HepG2 (cell line): ENCODE results near the gene KIF2C. TPM values are rescaled to one million over a fixed set of nuclear protein-coding genes. Genes with fewer than 3 reads are reported as not detected.

Source experiments
- HMGA1 ChIP-seq: sonication (generic); formaldehyde crosslinking; conservative IDR thresholded peaks from 2 replicates; pipeline ENCODE4 v1.4.0; 2020; ENCODE audit warnings: missing genetic modification reagents
- KLF6 ChIP-seq: IDR thresholded peaks from 2 replicates; pipeline ENCODE4 v1.8.0; 2016; ENCODE audit warnings: missing biosample characterization, missing genetic modification reagents
- NFKBIZ ChIP-seq: IDR thresholded peaks from 2 replicates; pipeline ENCODE4 v1.6.1; 2018; ENCODE audit warnings: missing genetic modification reagents, missing compliant biosample characterization
- SETDB1 ChIP-seq: sonication (generic); formaldehyde crosslinking; IDR thresholded peaks from 2 replicates; pipeline ENCODE4 v1.5.1; 2020; ENCODE audit warnings: missing genetic modification reagents, mild to moderate bottlenecking, borderline replicate concordance
- SPEN ChIP-seq: sonication (generic); formaldehyde crosslinking; IDR thresholded peaks from 2 replicates; pipeline ENCODE4 v1.5.1; 2020; ENCODE audit warnings: low read depth, mild to moderate bottlenecking, missing genetic modification reagents
- TEAD3 ChIP-seq: optimal IDR thresholded peaks from 2 replicates; pipeline ENCODE3; 2016; ENCODE audit warnings: borderline replicate concordance
- ZNF430 ChIP-seq: sonication (generic); formaldehyde crosslinking; IDR thresholded peaks from 2 replicates; pipeline ENCODE4 v1.9.0; 2021; ENCODE audit warnings: mild to moderate bottlenecking, missing genetic modification reagents
- ZNF468 ChIP-seq: sonication (generic); formaldehyde crosslinking; IDR thresholded peaks from 2 replicates; pipeline ENCODE4 v1.8.0; 2022; ENCODE audit warnings: mild to moderate bottlenecking, moderate library complexity, missing genetic modification reagents
- ZNF607 ChIP-seq: sonication (generic); formaldehyde crosslinking; IDR thresholded peaks from 2 replicates; pipeline ENCODE4 v1.5.1; 2020; ENCODE audit warnings: missing genetic modification reagents, mild to moderate bottlenecking, borderline replicate concordance
- ZNF788 ChIP-seq: sonication (generic); formaldehyde crosslinking; IDR thresholded peaks from 2 replicates; pipeline ENCODE4 v1.5.0; 2020; ENCODE audit warnings: mild to moderate bottlenecking, missing genetic modification reagents, borderline replicate concordance
- ZSCAN29 ChIP-seq: sonication (generic); formaldehyde crosslinking; conservative IDR thresholded peaks from 2 replicates; pipeline ENCODE4 v1.4.0; 2020; ENCODE audit warnings: mild to moderate bottlenecking, missing genetic modification reagents
- ZZZ3 ChIP-seq: sonication (generic); formaldehyde crosslinking; IDR thresholded peaks from 2 replicates; pipeline ENCODE4 v1.4.0; 2020; ENCODE audit warnings: missing genetic modification reagents, mild to moderate bottlenecking, borderline replicate concordance
- polyA plus RNA-seq, 8 experiments: library from polyadenylated mRNA; depleted of rRNA in 3 of 8; stranded (reverse) in 7 of 8; unstranded in 1 of 8; fragments of >200 nt; fragmentation: Illumina TruSeq in 4 of 8; extraction: Trizol in 4 of 8; gene quantifications; 2 replicates each; pipeline versions ENCODE4 v1.2.1 to v1.2.3, GENCODE V29; 2011 to 2016; ENCODE audit warnings: low read depth in 4 of 8, missing spikeins in 1 of 8, mixed read lengths in 1 of 8; ENCODE audit not compliant: insufficient read depth in 1 of 8
- total RNA-seq, 5 experiments: library from RNA; depleted of rRNA; stranded (reverse); fragments of >200 nt; fragmentation: Illumina TruSeq; extraction: Trizol; gene quantifications; 2 replicates each; pipeline ENCODE4 v1.2.3, GENCODE V29; 2016; ENCODE audit warnings: low read depth in 1 of 5
- TF ChIP-seq, protein P1 (sequence below): IDR thresholded peaks from 2 replicates; pipeline ENCODE4 v1.6.1; 2018; ENCODE audit warnings: missing genetic modification reagents, mild to moderate bottlenecking, missing compliant biosample characterization
- TF ChIP-seq, protein P2 (sequence below): sonication (generic); formaldehyde crosslinking; IDR thresholded peaks from 2 replicates; pipeline ENCODE4 v1.5.0; 2020; ENCODE audit warnings: missing genetic modification reagents
- TF ChIP-seq, protein P3 (sequence below): sonication (generic); formaldehyde crosslinking; IDR thresholded peaks from 2 replicates; pipeline ENCODE4 v1.4.0; 2020; ENCODE audit warnings: mild to moderate bottlenecking, missing genetic modification reagents

The KIF2C gene
- total and polyA plus RNA-seq, 2 of the 13 experiments (the other 11 are each of a cell fraction or from before 2014, with no cell fraction given): 29.7 to 53.7 TPM

DNA sequence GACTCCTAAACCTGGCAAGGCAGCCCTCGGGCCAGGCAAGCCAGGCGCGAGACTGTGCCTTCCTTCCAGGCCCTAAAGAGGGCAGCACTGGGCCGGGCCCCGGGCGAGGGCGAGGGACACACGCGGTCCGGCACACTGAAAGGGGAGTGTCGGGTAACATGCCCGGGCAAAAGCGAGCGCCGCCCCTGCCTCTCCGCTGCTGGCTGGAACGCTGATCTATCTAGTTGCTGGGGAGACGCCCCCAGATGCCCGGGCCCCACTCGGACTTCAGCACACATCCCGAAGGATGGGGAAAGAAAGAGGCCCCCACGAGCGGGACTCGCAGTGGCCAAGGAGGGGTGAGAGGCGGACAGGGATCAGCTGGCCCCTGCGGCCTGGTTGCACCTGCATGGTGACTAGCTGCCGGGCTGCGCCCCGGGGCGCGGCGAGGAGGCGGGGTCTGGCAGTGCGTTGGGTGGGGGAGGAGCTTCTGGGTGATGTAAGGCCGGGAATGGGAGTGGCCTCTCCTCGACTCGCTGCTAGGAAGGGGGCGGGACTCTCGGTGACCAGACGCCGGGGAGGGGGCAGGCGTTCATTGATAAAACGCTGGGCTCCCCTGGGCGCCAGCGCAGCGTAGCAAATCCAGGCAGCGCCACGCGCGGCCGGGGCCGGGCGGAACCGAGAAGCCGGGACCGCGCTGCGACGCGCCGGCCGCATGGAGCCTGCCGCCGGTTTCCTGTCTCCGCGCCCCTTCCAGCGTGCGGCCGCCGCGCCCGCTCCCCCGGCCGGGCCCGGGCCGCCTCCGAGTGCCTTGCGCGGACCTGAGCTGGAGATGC is 60.3 kb downstream of the KIF2C start, which contains the start of gene PLK3 (continued):
- TF ChIP-seq NFKBIZ (CRISPR knock-in tag): no peak
- no peak for TF ChIP-seq SETDB1
- TF ChIP-seq ZZZ3: peak; percentile 71; the same call in 1 of the 2 replicates
- TF ChIP-seq, protein P1, sequence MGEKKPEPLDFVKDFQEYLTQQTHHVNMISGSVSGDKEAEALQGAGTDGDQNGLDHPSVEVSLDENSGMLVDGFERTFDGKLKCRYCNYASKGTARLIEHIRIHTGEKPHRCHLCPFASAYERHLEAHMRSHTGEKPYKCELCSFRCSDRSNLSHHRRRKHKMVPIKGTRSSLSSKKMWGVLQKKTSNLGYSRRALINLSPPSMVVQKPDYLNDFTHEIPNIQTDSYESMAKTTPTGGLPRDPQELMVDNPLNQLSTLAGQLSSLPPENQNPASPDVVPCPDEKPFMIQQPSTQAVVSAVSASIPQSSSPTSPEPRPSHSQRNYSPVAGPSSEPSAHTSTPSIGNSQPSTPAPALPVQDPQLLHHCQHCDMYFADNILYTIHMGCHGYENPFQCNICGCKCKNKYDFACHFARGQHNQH (CRISPR knock-in tag): peak; percentile 88
- TF ChIP-seq, protein P2, sequence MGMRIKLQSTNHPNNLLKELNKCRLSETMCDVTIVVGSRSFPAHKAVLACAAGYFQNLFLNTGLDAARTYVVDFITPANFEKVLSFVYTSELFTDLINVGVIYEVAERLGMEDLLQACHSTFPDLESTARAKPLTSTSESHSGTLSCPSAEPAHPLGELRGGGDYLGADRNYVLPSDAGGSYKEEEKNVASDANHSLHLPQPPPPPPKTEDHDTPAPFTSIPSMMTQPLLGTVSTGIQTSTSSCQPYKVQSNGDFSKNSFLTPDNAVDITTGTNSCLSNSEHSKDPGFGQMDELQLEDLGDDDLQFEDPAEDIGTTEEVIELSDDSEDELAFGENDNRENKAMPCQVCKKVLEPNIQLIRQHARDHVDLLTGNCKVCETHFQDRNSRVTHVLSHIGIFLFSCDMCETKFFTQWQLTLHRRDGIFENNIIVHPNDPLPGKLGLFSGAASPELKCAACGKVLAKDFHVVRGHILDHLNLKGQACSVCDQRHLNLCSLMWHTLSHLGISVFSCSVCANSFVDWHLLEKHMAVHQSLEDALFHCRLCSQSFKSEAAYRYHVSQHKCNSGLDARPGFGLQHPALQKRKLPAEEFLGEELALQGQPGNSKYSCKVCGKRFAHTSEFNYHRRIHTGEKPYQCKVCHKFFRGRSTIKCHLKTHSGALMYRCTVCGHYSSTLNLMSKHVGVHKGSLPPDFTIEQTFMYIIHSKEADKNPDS (CRISPR knock-in tag): no peak
- TF ChIP-seq KLF6 (CRISPR knock-in tag): no peak; the same call in 1 of the 2 replicates
- peak; percentile 66 for TF ChIP-seq SPEN (CRISPR knock-in tag)
- TF ChIP-seq HMGA1: no peak
- TF ChIP-seq ZNF430: peak; percentile 79
- no peak; the same call in 1 of the 2 replicates for TF ChIP-seq ZNF607 (CRISPR knock-in tag)
- TF ChIP-seq ZNF788 (CRISPR knock-in tag): peak; percentile 73; the same call in 1 of the 2 replicates
- peak; percentile 70 for TF ChIP-seq TEAD3 (CRISPR knock-in tag)
- peak; percentile 87; the same call in 1 of the 2 replicates for TF ChIP-seq ZSCAN29 (CRISPR knock-in tag)
- TF ChIP-seq ZNF468 (CRISPR knock-in tag): no peak
- TF ChIP-seq, protein P3, sequence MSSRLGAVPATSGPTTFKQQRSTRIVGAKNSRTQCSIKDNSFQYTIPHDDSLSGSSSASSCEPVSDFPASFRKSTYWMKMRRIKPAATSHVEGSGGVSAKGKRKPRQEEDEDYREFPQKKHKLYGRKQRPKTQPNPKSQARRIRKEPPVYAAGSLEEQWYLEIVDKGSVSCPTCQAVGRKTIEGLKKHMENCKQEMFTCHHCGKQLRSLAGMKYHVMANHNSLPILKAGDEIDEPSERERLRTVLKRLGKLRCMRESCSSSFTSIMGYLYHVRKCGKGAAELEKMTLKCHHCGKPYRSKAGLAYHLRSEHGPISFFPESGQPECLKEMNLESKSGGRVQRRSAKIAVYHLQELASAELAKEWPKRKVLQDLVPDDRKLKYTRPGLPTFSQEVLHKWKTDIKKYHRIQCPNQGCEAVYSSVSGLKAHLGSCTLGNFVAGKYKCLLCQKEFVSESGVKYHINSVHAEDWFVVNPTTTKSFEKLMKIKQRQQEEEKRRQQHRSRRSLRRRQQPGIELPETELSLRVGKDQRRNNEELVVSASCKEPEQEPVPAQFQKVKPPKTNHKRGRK (CRISPR knock-in tag): no peak
